H4 (cell line): ENCODE data around the gene C6orf15. TPM values are rescaled to one million over a fixed set of nuclear protein-coding genes. Genes with fewer than 3 reads are reported as not detected.

Experiments
- DNase-seq: peaks from one replicate; pipeline ENCODE4 v3.0.0-alpha.2; 2015; ENCODE audit warnings: low spot score
- total RNA-seq: library from RNA; depleted of rRNA; stranded (reverse); fragments of >200 nt; shearing (Covaris generic); gene quantifications from 2 replicates; pipeline ENCODE4 v1.2.3, GENCODE V29; 2014

Gene C6orf15
- total RNA-seq, 1 experiment from 2014 or later = not detected

GRCh38 chr6:31130751-31131150 lies 18.4 kb upstream of the C6orf15 start:
- DNase-seq = no peak

DNA sequence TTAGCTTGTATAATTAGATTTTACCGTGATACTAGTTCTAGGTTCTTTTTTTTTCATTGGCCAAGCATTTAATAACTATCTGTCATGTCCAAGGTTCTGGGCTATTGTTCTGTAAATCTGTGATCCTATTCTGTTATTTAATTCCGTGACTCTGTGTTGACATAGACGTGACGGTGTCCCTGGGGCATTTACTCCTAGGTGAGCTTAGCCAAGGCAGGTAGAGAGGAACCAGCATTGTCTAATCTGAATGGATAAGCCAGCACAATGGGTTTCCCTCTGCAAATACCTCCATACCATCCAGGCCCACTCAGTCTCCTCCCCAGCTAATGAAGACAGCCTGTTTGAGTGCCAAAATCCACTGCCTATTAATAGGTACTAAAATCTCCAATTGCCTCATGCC lies 16.8 kb upstream of the C6orf15 start:
- DNase-seq = no peak

- peak; percentile 29 for DNase-seq
These were observed 15.8 kb upstream of the C6orf15 start for GRCh38 chr6:31128093-31128676.

DNA sequence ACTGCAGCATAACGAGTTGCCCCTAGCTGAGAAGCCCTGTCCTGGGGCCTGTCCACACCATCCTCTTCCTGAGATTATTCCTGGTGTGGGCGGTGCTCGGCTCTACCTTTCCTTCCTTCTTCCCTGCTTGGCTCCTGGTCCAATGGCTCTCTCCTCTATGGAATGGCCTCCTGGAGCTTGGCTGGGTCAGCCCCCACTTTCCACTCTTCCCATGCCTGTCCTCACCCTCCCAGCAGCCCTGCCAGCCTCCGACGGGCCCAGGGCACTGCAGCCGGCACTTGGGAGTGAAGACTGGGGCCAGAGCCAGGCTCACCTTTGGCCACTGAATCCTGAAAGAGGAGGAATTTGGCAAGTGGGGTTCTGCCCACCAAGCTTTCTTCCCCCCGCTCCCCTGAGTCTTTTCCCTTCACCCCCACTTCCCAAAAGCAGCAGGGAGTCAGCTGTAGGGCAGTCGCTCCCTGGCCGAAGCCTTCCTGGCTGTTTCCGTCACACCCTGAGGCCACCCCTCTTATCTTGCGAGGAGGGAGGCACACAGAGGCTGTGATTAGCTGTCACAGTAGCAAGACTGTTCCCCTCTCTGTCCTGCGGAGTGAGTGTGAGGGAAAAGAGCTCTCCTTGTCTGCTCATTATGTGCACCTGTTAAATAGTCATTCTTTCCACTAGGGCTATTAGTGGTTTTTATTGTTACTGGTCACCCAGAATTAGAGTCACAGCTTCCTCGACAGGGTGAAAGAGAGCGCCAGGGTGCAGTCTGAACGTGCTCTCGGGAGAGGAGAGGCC lies 14.2 kb upstream of the C6orf15 start:
- no peak for DNase-seq

GRCh38 chr6:31125586-31126363 lies 13.4 kb upstream of the C6orf15 start:
- DNase-seq = no peak

GRCh38 chr6:31125162-31125561 lies 12.8 kb upstream of the C6orf15 start:
- DNase-seq = no peak

- peak; percentile 92 for DNase-seq
These were observed 10.7 kb upstream of the C6orf15 start for GRCh38 chr6:31122791-31123706.

DNA sequence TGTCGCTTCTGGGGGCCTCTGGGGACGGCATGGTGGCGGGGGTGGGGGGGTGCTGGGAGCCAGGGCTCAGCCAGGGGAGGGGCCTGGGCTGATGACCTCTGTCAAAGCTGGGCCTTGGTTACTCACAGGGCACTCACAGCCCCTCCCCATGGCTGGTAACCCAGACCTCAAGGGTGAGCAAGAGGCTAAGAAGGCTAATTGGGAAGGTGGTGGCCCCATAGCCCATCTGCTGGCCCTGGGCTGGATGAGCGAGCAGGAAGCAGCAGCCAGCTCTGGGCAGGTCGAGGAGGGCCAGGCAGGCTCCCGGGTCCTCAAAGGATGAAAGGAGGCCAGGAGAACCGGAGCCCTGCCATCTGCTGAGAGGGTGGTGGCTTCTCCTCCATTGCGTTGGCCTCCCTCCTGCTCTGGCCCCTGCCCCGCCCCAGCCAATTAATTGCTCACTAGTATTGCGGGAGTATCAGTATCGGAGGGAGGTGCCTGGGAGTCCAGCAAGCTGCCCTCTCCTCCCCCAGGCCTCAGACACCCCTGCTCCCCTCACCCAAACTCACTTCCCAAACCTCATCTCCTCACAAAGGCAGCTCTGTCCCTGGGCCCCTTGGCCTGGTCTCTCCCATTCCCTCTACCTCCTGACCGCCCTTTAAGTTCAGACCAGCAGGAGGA lies 8.9 kb upstream of the C6orf15 start:
- DNase-seq = no peak

GRCh38 chr6:31120151-31120915 lies 8.0 kb upstream of the C6orf15 start, which contains the start of gene CDSN:
TSS of gene CDSN (minus strand) at chr6:31120446. CDS start at chr6:31120419, 27 bp downstream.
- DNase-seq = no peak

GRCh38 chr6:31118178-31118577 lies 5.8 kb upstream of the C6orf15 start:
- DNase-seq = no peak

DNA sequence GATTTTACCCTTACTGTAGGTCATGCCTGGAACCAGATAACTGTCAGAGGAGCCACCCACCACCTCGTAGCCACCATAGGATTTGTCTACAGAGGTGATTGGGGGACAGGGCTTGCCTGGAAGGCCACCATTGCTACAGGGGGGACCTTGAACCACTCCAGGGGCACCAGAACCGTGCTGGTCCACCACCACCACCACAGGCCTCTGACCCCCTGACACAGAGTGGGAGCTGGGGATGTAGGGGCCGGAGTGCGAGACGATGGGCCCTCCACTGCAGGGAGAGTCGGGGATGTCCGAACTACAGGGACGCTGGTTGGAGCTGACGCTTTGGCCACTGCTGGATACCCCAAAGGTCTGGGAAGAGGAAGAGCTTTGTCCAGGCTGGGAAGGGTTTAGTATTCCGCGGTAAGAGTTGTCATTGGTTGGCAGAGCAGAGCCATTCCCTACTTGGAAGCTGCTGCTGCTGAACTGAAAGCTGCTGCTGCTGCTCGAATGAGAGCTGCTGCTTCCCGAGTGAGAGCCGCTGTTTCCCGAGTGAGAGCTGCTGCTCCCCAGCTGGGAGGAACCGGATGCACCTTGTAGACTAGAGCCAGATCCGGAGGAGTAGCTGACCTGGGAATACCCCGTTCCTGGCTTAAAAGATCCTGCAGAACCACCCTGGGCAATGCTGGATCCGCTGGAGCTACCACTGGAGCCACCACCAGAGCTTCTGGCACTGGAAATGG lies 4.4 kb upstream of the C6orf15 start:
- no peak for DNase-seq

- DNase-seq = no peak
These were observed 3.7 kb upstream of the C6orf15 start for GRCh38 chr6:31115941-31116560.

DNA sequence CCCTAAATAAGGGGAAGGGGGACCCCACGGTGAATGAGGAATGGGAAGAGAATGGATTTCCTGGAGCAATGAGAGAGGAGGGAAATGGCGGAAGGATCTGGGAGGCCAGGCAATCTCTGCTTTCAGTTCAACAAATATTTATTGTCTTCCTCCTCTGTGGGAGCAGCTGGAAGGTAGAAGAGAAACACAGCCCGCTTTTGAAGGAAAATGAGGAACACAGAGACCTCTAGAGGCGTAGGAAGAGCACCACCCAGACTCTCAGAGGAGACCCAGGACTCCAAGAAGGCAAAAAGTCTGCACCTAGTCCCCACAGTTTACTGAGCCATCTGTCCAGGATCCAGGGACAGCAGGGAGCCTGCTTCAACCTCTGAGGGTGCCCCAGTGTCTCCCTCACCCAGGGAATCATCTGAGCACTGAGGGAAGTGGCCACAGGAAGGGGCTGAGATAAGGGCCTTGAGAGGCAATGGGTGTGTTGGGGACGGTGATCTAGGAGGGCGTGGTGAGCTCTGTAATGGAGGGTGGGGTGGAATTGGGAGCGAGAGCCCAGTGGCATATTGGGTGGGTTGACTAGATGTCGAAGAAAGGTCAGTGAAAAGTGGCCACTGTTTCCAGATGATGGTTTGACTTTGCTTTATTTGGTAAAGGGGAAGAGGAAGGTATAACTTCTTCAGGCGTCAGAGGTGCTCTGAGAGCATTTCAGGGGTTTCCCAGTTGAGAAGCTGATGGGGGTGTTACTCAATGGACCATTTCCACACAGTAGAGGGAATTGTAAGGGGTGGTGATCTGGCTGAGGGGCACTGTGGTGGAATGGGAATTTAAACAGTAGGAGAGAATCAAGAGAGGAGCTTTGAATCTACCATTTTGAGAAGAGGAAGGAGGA lies 2.8 kb upstream of the C6orf15 start:
- peak; percentile 82 for DNase-seq

DNA sequence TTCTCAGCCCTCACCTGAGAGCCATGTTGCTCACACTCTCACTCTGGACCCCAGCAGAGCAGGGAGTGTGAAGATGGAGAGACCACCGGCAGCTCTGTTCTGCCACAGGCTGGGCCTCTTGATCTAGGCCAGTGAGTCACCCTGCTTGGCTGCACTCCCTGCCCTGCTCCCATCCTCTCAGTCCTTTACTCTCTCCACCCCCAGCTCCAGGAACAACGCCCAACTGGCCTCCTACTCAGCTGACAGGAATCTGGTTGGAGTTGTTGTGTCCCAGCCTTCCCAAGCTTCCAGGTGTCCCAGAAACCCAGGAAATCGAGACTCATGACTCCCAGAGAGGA lies 2.1 kb upstream of the C6orf15 start, which contains the start of gene PSORS1C1:
TSS of gene PSORS1C1 (plus strand) at position 260 of the 338 bp plus-strand sequence. CDS start 14,833 bp downstream, outside the sequence.
- DNase-seq = peak; percentile 87

DNA sequence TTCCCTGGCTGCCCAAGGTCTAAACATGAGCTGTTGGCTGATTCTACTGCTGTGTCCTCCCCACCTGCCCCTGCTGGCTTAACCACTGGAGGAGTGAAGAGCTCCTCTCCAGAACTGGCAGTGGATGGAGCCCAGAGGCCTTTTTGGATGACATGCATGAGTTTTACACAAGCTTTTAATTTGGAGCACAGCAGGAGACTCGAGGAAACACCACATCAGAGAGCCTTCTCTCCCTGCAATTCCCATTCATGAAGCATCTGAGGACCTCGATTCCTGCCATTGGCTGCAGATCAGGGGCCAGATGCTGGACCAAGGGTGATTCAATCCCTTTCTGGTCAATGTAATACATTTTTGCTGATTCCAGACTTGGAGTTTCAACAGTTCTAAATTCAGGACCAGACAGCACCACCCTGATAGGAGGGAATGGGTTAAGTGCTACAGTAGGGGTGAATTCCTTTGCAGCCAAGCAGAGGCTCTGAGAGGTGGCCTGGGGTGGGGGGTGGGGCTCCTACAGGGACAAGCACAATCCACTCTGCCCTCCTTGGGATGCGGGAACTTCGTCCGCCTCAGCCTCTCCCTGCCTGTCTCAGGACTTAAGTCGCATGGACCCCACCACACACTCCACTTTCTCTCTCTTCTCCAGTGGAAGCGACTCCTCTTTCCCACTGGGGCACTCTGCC lies 1.6 kb upstream of the C6orf15 start:
- DNase-seq = no peak

- DNase-seq = no peak
These were observed 663 bp downstream of the C6orf15 start for GRCh38 chr6:31111712-31112111.

DNA sequence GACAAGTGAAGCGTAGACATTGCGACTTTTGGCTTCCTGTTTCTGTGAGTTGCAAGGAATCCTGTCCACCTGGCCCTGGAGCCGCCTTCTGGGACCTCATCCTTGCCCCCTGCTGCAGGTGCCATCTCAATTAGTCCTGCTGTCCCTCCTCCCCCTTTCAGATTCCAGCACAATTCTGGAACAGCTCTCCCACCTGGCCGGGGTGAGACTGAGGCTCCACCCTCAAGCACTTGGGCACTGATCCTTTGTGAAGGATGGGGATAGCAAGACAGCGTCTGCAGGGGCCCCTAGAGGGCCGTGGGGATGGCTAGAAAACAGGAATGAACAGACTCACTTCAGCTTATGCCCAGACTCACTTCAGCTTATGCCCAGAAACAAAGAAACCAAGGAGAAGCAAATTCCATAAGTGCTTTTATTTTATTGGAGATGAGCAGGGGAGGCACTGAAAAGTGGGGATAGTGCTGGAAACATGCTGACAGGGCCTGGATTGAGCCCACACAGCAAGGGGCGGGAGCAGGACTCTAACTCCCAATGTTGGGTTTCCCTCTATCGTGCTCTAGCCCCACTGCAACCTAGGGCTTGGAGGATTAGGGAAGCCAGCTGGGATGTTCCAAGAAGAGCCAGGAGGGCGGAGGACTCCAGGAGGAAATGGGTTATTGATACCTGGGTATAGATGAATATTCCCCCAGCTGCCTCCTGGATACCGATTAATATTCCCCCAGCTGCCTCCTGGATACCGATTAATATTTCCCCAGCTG lies 1.4 kb downstream of the C6orf15 start:
- DNase-seq = no peak
